HG03521 (cell line): ENCODE measurements around the gene CBX4.

Experiments
- ATAC-seq: cut with Tn5 transposase; IDR thresholded peaks from one replicate; pipeline ENCODE4 v1.9.1; 2021; ENCODE audit warnings: mild to moderate bottlenecking, moderate library complexity; ENCODE audit not compliant: unreplicated experiment

The CBX4 gene

GRCh38 chr17:79842656-79843473 lies 3.6 kb upstream of the CBX4 start:
- no peak for ATAC-seq

- ATAC-seq = no peak
These were observed 3.0 kb upstream of the CBX4 start for GRCh38 chr17:79842136-79842655.

DNA sequence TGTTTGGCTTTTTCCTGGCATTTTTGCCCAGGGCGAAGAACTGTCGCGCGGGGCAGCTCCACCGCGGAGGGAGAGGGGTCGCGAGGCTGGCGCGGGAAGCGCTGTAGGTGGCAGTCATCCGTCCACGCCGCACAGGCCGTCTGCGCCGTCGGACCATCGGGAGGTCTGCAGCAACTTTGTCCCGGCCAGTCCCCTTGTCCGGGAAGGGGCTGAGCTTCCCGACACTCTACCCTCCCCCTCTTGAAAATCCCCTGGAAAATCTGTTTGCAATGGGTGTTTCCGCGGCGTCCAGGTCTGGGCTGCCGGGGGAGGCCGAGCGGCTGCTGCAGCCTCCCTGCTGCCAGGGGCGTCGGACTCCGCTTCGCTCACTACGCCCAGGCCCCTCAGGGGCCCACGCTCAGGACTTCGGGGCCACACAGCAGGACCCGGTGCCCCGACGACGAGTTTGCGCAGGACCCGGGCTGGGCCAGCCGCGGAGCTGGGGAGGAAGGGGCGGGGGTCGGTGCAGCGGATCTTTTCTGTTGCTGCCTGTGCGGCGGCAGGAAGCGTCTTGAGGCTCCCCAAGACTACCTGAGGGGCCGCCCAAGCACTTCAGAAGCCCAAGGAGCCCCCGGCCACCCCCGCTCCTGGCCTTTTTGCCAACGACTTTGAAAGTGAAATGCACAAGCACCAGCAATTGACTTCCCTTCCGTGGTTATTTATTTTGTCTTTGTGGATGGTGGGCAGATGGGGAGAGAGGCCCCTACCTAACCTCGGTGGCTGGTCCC lies 2.3 kb upstream of the CBX4 start:
- ATAC-seq = no peak

DNA sequence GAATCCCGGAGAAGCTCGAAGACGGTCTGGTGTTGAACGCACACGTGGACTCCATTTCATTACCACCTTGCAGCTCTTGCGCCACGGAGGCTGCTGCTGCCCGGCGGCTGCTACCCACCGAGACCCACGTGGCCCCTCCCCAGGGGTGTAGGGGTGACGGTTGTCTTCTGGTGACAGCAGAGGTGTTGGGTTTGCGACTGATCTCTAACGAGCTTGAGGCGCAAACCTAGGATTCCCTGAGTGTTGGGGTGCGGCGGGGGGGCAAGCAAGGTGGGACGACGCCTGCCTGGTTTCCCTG lies 1.7 kb upstream of the CBX4 start:
- no peak for ATAC-seq

- no peak for ATAC-seq
These were observed 1.2 kb upstream of the CBX4 start for GRCh38 chr17:79840269-79840988.

DNA sequence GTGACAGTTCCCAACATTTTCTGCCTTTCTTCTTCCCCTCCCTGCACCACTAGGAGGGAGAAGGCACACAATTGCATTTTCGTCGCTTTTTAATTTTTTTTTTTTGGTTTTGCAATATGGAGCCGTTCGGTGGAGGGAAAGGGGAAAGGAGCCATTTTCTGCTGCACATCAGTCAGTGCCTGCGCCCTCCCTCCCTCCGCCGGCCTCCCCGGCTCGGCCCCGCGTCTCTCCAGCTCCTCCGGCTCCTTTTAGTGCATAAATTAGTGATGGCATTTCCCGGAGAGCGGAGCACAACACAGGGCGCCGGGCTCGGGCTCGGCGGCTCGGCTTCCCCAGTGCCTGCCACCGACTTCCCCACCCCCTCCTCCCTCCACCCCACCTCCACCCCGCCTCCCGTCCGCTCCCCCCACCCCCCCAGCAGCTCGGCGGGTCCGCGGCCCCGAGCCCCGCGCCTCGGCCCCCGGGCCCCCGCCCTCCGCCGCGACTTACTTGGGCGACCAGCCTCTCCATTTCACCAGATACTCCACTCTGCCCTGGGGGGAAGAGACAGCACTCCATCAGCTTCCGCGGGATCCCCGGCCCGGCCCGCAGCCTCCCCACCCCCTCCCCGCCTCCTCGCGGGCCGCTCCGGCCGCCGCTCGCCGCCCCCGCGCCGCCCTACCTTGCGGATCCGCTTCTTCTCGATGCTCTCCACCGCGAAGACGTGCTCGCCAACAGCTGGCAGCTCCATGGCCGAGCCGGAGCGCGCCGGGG lies 542 bp downstream of the CBX4 start:
- peak; percentile 16 for ATAC-seq

DNA sequence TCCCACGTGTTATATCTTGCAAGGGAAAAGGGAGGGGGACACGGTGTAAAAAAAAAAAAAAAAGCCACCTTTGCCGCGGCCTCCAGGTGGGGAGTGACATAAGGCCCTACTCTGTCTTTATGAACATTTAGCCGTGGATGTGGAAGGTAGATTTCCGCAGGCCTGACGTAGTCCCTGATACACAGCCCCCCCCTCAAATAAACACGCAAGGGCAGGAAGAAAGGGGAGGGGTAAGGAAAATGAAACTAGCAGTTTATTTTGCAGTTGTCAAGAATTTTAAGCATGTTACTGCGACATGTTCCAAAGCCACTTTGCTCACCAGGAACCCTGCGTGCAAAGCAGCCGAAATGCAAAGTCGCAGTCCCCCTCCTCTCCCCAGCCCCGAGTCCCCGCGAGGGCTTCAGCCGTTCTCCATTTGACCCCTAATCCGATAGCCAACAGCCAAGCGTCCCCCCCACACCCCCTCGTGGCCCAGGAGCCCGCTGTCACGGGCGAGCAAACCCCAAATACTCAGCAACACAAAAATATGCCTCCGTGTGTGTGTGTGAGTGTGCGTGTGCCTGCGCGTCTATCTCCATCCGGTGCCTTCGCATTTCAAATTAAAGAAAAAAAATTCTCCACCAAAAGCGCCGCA lies 1.2 kb downstream of the CBX4 start:
- no peak for ATAC-seq

GRCh38 chr17:79836972-79837887 lies 2.0 kb downstream of the CBX4 start:
- ATAC-seq = no peak

- ATAC-seq = no peak
These were observed 2.7 kb downstream of the CBX4 start for GRCh38 chr17:79836510-79836971.

DNA sequence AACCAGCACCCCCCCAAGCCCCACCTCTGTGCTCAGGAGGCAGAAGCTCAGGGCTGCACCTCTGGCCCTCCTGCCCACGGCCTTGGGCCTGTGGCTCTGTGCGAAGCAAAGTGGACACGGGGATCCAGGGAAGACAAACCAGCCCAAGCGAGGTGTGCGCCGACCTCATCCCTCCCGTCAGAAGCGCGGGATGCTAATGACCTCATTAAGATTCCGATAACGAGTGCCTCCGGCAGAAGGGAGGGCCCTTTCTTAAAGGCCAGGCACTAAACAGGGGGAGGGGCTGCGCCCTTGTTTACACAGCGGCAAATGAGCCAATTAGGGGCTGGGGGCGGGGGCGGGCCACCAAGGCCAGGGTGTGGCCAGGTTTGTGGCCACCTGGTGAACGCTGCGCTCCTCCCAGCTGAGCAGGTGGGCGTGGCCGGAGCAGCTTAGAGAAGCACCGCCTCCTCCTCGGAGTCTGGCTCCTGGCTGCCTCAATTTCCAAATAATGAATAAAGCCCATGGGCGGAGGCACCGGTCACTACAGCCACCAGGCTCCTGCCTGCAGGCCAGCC lies 3.2 kb downstream of the CBX4 start:
- no peak for ATAC-seq

GRCh38 chr17:79835470-79835899 lies 3.8 kb downstream of the CBX4 start:
- ATAC-seq = no peak

- ATAC-seq = no peak
These were observed 4.4 kb downstream of the CBX4 start for GRCh38 chr17:79834565-79835469.

DNA sequence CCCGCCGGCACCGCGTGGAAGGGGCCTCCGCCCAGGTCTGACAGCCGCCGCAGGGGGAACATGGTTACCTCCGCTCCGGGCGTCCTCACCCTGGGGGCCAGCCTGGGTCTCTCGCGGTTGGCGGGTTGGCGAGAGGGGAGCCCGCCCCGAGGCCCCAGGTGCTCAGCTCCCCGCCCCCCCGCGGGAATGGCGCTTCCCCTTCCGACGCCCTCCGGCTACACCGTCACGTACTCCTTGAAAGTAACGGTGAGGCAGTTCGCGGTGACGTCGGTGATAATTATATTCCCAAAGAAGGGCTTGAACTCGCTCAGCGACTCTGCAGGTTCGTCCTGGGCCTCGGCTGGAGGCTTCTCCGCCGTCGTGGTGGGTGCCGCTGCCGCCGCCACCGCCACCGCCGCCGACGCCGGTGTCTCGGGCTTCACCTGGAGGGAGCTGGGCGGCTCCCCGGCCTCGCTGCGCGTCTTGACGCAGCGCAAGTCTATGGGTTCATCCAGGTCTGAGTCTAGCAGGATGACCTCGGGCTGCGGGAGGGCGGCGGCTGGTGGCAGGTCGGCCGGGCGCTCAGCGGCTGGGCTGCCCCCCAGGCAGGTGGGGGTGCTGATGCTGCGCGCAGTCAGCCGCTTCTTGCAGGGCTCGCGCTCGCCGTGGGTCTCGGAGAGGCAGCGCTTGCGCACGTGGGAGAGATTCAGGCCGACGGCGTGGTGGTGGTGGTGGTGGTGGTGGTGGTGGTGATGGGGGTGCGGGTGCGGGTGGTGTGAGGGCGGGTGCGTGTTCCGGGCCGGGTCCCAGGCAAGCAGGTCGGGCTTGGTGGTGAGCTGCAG lies 5.3 kb downstream of the CBX4 start:
- ATAC-seq = no peak

GRCh38 chr17:79833110-79833450 lies 6.2 kb downstream of the CBX4 start:
- ATAC-seq = no peak

DNA sequence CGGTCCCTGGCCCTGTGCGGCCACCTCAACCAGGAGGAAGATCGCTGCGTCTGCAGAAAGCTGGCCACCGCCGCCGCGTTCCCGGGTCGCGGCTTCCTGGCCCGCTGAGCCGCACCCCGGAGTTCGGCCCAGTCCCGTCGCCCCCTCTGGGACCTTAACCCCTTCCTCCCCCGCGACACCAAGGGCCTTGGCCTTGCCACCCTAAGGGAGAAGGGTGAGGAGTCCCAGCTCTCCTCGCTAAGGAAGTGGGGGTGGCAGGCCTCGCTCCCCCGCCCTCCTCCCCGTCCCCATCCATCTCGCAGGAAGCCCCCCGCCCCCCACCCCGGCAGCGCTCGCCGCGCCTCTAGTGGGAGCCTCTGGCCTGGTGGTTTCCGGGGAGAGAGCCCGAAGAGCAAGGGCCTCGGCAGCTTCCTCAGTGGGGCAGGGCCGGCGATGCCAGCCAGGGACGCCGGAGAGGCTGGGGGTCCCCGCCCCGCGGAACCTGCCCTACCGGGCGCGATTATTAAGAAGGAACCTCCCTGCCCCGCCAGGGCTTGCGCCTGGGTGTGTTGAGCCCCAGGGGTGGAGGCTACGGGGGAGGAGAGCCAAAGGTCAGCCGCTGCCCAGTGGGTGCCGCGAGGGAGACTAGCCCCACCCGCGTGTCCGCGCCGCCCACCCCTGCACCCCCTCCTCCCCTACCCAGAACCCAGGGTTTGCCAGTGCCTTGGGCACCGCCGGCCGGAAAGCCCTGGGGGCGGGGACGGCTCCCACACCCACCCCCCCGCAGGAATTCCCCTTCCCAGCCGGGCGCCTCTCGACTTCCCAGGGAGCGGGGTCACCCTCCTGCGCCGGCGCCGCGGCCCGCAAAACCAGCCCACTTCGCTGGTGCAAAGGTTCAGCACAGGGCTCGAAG lies 6.8 kb downstream of the CBX4 start:
- ATAC-seq = no peak
